CD4-positive, alpha-beta T cell (primary cell): ENCODE measurements around the gene BCAT1. TPM values are rescaled to one million over a fixed set of nuclear protein-coding genes. Genes with fewer than 3 reads are reported as not detected.
A peak's percentile ranks its signal among the peaks of the same experiment; 100 is the strongest.

ENCODE experiments used
- ATAC-seq: fragments of 200-7000 bp; cut with Tn5 transposase; one replicate; pipeline ENCODE4 v1.10.0; 2022; ENCODE audit warnings: mild to moderate bottlenecking; ENCODE audit not compliant: poor library complexity
- CTCF ChIA-PET: fragments of 350-600 bp; sonication (Branson Sonifier 250); formaldehyde crosslinking; loops from one replicate; lab custom pipeline; 2021; ENCODE audit warnings: antibody characterized with exemption, inconsistent platforms; lab: Charles Lee
- POLR2A ChIA-PET: fragments of 350-600 bp; sonication (Branson Sonifier 250); formaldehyde crosslinking; loops from one replicate; lab custom pipeline; 2021; ENCODE audit warnings: antibody characterized with exemption, inconsistent platforms; lab: Charles Lee
- DNase-seq, 14 experiments: peaks; one replicate each; pipeline ENCODE4 v3.0.0-alpha.2; 2013 to 2020; ENCODE audit warnings: mixed read lengths in 2 of 14
- H3K27ac ChIP-seq, 2 donors: one replicate each; pipeline versions ENCODE4 v1.5.1 to v1.7.0; 2013; ENCODE audit warnings: low read length in 2 of 2, low read depth in 1 of 2, mild to moderate bottlenecking in 1 of 2
- H3K27me3 ChIP-seq, 2 experiments: 1 replicate in 1 of 2; 2 replicates in 1 of 2; pipeline versions ENCODE4 v1.6.1 to v1.7.0; 2013; ENCODE audit warnings: low read length in 2 of 2, control low read depth in 1 of 2, mild to moderate bottlenecking in 1 of 2, moderate library complexity in 1 of 2; ENCODE audit not compliant: insufficient read depth in 2 of 2, control insufficient read depth in 1 of 2
- H3K36me3 ChIP-seq: one replicate; pipeline ENCODE4 v1.6.1; 2013; ENCODE audit warnings: low read length, control low read depth; ENCODE audit not compliant: insufficient read depth
- H3K4me1 ChIP-seq: one replicate; pipeline ENCODE4 v1.6.1; 2013; ENCODE audit warnings: low read length, control low read depth; ENCODE audit not compliant: insufficient read depth
- H3K4me3 ChIP-seq: one replicate; pipeline ENCODE4 v1.5.1; 2013; ENCODE audit warnings: mild to moderate bottlenecking, low read length, moderate library complexity
- H3K9me3 ChIP-seq, 2 experiments: 1 replicate in 1 of 2; 2 replicates in 1 of 2; pipeline versions ENCODE4 v1.6.1 to v1.7.0; 2013; ENCODE audit warnings: low read length in 2 of 2, mild to moderate bottlenecking in 2 of 2, control low read depth in 1 of 2, moderate library complexity in 1 of 2; ENCODE audit not compliant: control insufficient read depth in 1 of 2, insufficient read depth in 1 of 2
- H3K27ac Mint-ChIP-seq: one replicate; pipeline ENCODE4 v1.8.0; 2020; ENCODE audit warnings: mixed read lengths
- H3K27me3 Mint-ChIP-seq: one replicate; pipeline ENCODE4 v1.8.0; 2021; ENCODE audit warnings: mixed read lengths
- H3K36me3 Mint-ChIP-seq: one replicate; pipeline ENCODE4 v1.8.0; 2021; ENCODE audit warnings: low read depth, mixed read lengths
- H3K4me1 Mint-ChIP-seq: one replicate; pipeline ENCODE4 v1.8.0; 2021; ENCODE audit warnings: low read depth, mixed read lengths
- H3K4me3 Mint-ChIP-seq: one replicate; pipeline ENCODE4 v1.8.0; 2020; ENCODE audit warnings: mild to moderate bottlenecking, mixed read lengths
- H3K9me3 Mint-ChIP-seq: one replicate; pipeline ENCODE4 v1.8.0; 2020; ENCODE audit warnings: mixed read lengths
- CTCF ChIP-seq: fragments of 200-600 bp; IDR thresholded peaks from one replicate; pipeline ENCODE4 v1.8.0; 2022; ENCODE audit warnings: antibody characterized with exemption, mild to moderate bottlenecking
- intact Hi-C, 2 experiments: fragments of 100-400 bp; cut with DNase I in 1 of 2; cut with micrococcal nuclease in 1 of 2; formaldehyde crosslinking; loops; one replicate each; pipeline versions ENCODE4 v1.15.1 to v1.9.0; 2023 to 2025; cut with DNase I, micrococcal nuclease
- total RNA-seq, 174 experiments: library from RNA in 2 of 174; stranded (reverse) in 2 of 174; gene quantifications; one replicate each; pipeline ENCODE4 v1.2.3 and lab custom pipeline; 2021 to 2026

Gene BCAT1
- total RNA-seq, 2 experiments from 2014 or later = 0.34 to 0.91 TPM

GRCh38 chr12:24952389-24952788, 3.5 kb upstream of the BCAT1 start:
- DNase-seq (no peak), ATAC-seq (no peak)
- ChIA-PET POLR2A (no interaction called here), CTCF (no interaction called here)
- Histone ChIP-seq H3K4me3 (no peak overlapping the region), H3K27me3 (peaks cover 16% of the 10 kb centered on the region in 2 experiments), H3K27ac (no peak overlapping the region), H3K36me3 (no peaks in the 10 kb centered on the region), H3K9me3 (no peaks in the 10 kb centered on the region), H3K4me1 (peaks cover 13% of the 10 kb centered on the region)
- Mint-ChIP-seq H3K4me3 (no peak overlapping the region), H3K27me3 (peaks cover 30% of the 10 kb centered on the region), H3K36me3 (no peaks in the 10 kb centered on the region), H3K27ac (no peak overlapping the region), H3K9me3 (no peaks in the 10 kb centered on the region), H3K4me1 (peaks cover 16% of the 10 kb centered on the region)
- intact Hi-C loops = no loop called here
- TF ChIP-seq CTCF = no peak

- CTCF ChIA-PET = no interaction called here
- no peaks in the 10 kb centered on the region for H3K9me3 ChIP-seq
- TF ChIP-seq CTCF = no peak
- no peak overlapping the region for H3K27ac Mint-ChIP-seq
- ATAC-seq = no peak
- no peak overlapping the region for H3K27ac ChIP-seq
- intact Hi-C loops = no loop called here
- H3K36me3 Mint-ChIP-seq = no peaks in the 10 kb centered on the region
- peak overlapping the region; percentile 30 for H3K4me3 Mint-ChIP-seq
- no peaks in the 10 kb centered on the region for H3K36me3 ChIP-seq
- H3K4me3 ChIP-seq = no peak overlapping the region
- DNase-seq = no peak
- peaks cover 24% of the 10 kb centered on the region for H3K4me1 Mint-ChIP-seq
- no peaks in the 10 kb centered on the region for H3K9me3 Mint-ChIP-seq
- H3K27me3 Mint-ChIP-seq = peaks cover 46% of the 10 kb centered on the region
- POLR2A ChIA-PET = interaction anchor here (1.2 kb wide), 1 partner anchor 18 kb away, joined by 3 read pairs; no protein-coding TSS in a partner anchor
- H3K4me1 ChIP-seq = peaks cover 13% of the 10 kb centered on the region
- H3K27me3 ChIP-seq = peaks cover 14 to 26% of the 10 kb centered on the region in 2 experiments
Measured at GRCh38 chr12:24950231-24950834, 1.4 kb upstream of the BCAT1 start.

- ChIA-PET POLR2A (no interaction called here), CTCF (no interaction called here)
- H3K27ac ChIP-seq = no peak overlapping the region
- peak; percentile 17 for ATAC-seq
- Mint-ChIP-seq H3K27me3 (peaks cover 59% of the 10 kb centered on the region), H3K4me1 (peaks cover 24% of the 10 kb centered on the region), H3K27ac (no peak overlapping the region), H3K4me3 (peak overlapping the region; percentile 83), H3K9me3 (no peaks in the 10 kb centered on the region), H3K36me3 (no peaks in the 10 kb centered on the region)
- peak overlapping the region; percentile 63 for H3K4me3 ChIP-seq
- H3K36me3 ChIP-seq = no peaks in the 10 kb centered on the region
- no peaks in the 10 kb centered on the region for H3K9me3 ChIP-seq
- H3K4me1 ChIP-seq = peaks cover 13% of the 10 kb centered on the region
- peak in 2 of 14 experiments; percentile 21 to 27 for DNase-seq
- intact Hi-C loops = no loop called here
- H3K27me3 ChIP-seq = peaks cover 14 to 36% of the 10 kb centered on the region in 2 experiments
- no peak for TF ChIP-seq CTCF
Measured at GRCh38 chr12:24948420-24948756, 513 bp downstream of the BCAT1 start.
